ENCODE data around the gene HTN3.
A peak's percentile ranks its signal among the peaks of the same experiment; 100 is the strongest.
"Not testable (repeated sequence)": the region's sequence is repeated elsewhere in the genome, so short reads cannot be mapped to it uniquely, and the experiment has no call there.

HTN3 gene

DNA sequence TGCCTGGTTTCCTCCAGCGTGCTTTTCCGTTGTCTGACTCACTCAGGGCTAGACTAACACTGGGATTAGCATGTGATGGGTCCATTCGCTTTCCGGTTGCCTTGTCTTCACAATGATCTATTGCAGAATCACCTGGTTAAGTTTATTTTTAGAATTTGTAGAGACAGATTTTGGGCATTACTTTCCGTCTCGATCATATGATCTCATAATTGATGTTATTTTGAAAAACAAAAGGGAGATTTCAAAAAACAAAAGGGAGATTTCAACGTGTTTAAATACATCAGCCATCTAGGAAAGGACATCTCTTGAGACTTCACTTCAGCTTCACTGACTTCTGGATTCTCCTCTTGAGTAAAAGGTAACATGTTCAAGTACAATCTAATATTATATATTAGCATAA, at the start of gene HTN3:
HTN3 (plus strand) TSS at position 301 of the 400 bp plus-strand sequence. CDS start 2,282 bp downstream, outside the sequence.
- not testable (repeated sequence) for DNase-seq (ENCODE audit: low read depth)

DNA sequence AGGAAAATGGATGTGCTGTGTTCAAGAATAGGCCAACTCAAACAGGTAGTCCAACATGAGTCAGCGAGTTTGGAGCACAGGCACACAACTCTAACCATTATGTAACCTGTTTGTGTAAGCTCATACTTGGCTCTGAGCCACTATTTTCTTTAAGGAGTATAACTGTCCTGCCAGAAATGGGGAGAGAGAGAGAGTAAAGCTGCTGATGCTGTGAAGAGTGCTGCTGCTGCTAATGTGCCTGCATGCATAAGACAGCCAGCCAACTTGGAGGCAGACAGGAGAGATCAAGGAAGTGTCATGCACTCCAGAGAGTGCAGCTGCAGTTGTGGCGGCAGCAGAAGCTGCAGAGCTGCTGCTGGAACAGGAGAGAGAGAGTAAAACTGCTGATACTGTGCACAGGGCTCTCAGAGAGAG, 44.2 kb upstream of the HTN3 start:
- DNase-seq (ENCODE audit: low read depth): peak; percentile 12

- no peak for DNase-seq (ENCODE audit: low read depth)
Observed at GRCh38 chr4:69986663-69987062, 41.6 kb upstream of the HTN3 start.

- no peak for DNase-seq (ENCODE audit: low read depth)
Observed at GRCh38 chr4:69991016-69991415, 37.2 kb upstream of the HTN3 start.

DNA sequence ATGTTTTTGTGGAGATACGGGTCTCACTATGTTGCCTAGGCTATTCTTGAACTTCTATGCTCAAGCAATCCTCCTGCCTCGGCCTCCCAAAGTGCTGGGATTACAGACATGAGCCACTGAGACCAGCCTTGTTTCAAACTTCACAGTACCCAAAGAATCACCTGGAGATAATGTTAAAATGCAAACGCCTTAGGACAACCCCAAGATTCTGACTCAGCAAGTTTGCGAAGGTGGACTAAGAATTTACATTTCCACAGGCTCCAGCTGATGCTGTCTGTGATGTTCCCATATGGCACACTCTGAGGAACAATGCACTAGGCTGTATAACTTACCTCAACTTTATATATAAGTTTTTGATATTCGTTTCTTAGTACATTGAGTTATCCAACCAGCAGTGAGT, 33.5 kb upstream of the HTN3 start:
- no peak for DNase-seq (ENCODE audit: low read depth)

GRCh38 chr4:69995526-69996016, 32.7 kb upstream of the HTN3 start, which contains the start of gene STATH:
Gene STATH (plus strand): TSS chr4:69995966. CDS start chr4:69998438, 2,472 bp downstream.
- peak; percentile 63 for DNase-seq (ENCODE audit: low read depth)

GRCh38 chr4:69999420-69999819, 28.8 kb upstream of the HTN3 start:
- DNase-seq (ENCODE audit: low read depth): peak; percentile 3

DNA sequence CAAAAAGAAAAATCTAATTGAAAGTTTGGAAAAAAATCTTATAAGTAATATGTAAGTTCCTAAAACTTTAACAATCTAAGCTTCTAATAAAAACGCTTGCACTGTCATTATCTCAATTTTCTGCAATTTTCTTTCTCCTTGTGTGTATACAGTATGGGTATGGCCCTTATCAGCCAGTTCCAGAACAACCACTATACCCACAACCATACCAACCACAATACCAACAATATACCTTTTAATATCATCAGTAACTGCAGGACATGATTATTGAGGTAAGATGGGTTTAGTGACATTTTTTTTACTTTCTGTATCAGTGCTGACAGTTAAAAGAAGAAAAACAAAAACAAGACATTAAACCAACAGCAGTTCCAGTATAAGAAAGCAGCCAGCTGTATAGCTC, 27.5 kb upstream of the HTN3 start:
- DNase-seq (ENCODE audit: low read depth): no peak

GRCh38 chr4:70002507-70002906, 25.8 kb upstream of the HTN3 start:
- DNase-seq (ENCODE audit: low read depth): no peak

- DNase-seq (ENCODE audit: low read depth): no peak
Observed at GRCh38 chr4:70008771-70009170, 19.5 kb upstream of the HTN3 start.

- not testable (repeated sequence) for DNase-seq (ENCODE audit: low read depth)
Observed at GRCh38 chr4:70019006-70019405, 9.3 kb upstream of the HTN3 start.

GRCh38 chr4:70023218-70023617, 5.0 kb upstream of the HTN3 start:
- DNase-seq (ENCODE audit: low read depth): no peak

GRCh38 chr4:70027011-70027410, 1.2 kb upstream of the HTN3 start:
- no peak for DNase-seq (ENCODE audit: low read depth)

- DNase-seq (ENCODE audit: low read depth): not testable (repeated sequence)
Observed at GRCh38 chr4:70037559-70037958, 9.3 kb downstream of the HTN3 start.

- not testable (repeated sequence) for DNase-seq (ENCODE audit: low read depth)
Observed at GRCh38 chr4:70039928-70040327, 11.7 kb downstream of the HTN3 start.

GRCh38 chr4:70041652-70042286, 13.5 kb downstream of the HTN3 start:
- no peak for DNase-seq (ENCODE audit: low read depth)

DNA sequence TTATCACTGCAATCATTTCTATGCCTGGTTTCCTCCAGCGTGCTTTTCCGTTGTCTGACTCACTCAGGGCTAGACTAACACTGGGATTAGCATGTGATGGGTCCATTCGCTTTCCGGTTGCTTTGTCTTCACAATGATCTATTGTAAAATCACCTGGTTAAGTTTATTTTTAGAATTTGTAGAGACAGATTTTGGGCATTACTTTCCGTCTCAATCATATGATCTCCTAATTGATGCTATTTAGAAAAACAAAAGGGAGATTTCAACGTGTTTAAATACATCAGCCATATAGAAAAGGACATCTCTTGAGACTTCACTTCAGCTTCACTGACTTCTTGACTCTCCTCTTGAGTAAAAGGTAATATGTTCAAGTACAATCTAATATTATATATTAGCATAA, 21.9 kb downstream of the HTN3 start, which contains the start of gene HTN1:
HTN1 (plus strand) TSS at position 301 of the 400 bp plus-strand sequence. CDS start 2,639 bp downstream, outside the sequence.
- DNase-seq (ENCODE audit: low read depth): not testable (repeated sequence)

GRCh38 chr4:70056534-70056933, 28.3 kb downstream of the HTN3 start:
- DNase-seq (ENCODE audit: low read depth): not testable (repeated sequence)

DNA sequence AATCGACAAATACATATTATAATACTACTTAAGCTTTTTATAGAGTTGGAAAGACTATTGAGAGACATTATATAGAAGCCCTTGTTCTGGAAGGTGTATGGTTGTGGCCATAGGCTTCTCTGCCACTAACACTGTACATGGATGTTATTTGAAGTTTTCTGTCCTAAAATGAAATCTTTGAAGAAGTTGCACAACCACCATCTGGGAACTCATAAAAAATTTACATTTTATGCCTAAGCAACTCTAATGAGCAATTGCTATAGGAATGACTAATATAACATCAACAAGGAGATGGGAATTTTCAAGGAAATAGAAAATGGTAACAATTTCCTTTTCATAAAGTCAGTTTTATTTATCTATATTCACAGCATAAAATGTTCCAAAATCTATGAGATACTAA, 29.4 kb downstream of the HTN3 start:
- no peak for DNase-seq (ENCODE audit: low read depth)

- no peak for DNase-seq (ENCODE audit: low read depth)
Observed at GRCh38 chr4:70059149-70059548, 30.9 kb downstream of the HTN3 start.

DNA sequence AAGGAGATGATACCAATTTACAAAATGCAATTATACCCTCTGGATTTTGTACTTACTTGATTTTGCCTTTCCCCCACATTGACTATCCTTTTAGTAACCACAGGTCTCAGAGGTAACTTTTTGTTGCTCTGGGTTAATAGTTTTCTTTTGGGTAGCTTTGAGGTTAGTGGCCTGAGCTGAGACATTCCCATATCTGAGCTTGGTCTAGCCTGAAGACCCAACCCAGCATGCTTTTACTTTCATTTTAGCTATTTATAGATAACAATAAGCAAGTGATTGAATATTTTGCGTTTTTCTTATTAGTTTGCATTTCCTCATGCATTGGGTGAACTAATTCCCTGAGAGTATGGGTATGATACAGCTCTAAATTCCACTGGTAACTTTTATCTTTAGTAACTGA, 33.7 kb downstream of the HTN3 start:
- no peak for DNase-seq (ENCODE audit: low read depth)

GRCh38 chr4:70080205-70080604, 51.9 kb downstream of the HTN3 start:
- DNase-seq (ENCODE audit: low read depth): no peak

All from amniotic epithelial cell (primary cell).